Left renal pelvis (tissue), 4 donors: Measurements from ENCODE around the gene IL11RA. TPM values are rescaled to one million over a fixed set of nuclear protein-coding genes. Genes with fewer than 3 reads are reported as not detected.

Experiments used
- polyA plus RNA-seq, 4 donors: library from polyadenylated mRNA; unstranded; fragments of 120-200 nt; gene quantifications; one replicate each; pipeline ENCODE4 v1.2.1, GENCODE V29; 2013; ENCODE audit not compliant: insufficient read length in 4 of 4

Gene IL11RA
- polyA plus RNA-seq, 4 donors: 50.0 to 138 (median 66.6) TPM

Other genes starting within 250 kb of the IL11RA start
- 10 to 100 TPM; 11.9 to 13.9 (median 12.5) TPM for gene FAM219A, start 193.6 kb upstream of the IL11RA start, polyA plus RNA-seq
- gene DNAI1, start 193.4 kb upstream of the IL11RA start, polyA plus RNA-seq: 1 to 10 TPM in 3 of 4 donors, under 1 TPM in 1; 0.15 to 3.2 (median 2.0) TPM
- gene ENHO, start 129.2 kb upstream of the IL11RA start, polyA plus RNA-seq: 1 to 10 TPM in 3 of 4 donors, under 1 TPM in 1; 0.82 to 3.6 (median 1.7) TPM
- gene CNTFR, start 62.5 kb upstream of the IL11RA start, polyA plus RNA-seq: 10 to 100 TPM; 31.8 to 90.7 (median 49.3) TPM
- 10 to 100 TPM; 13.1 to 30.3 (median 26.7) TPM for gene RPP25L, start 40.1 kb upstream of the IL11RA start, polyA plus RNA-seq
- 100 to 1,000 TPM in 1 of 4 donors, 10 to 100 TPM in 3; 86.6 to 102 (median 94.2) TPM for gene DCTN3, start 31.7 kb upstream of the IL11RA start, polyA plus RNA-seq
- under 1 TPM in 3 of 4 donors, not detected in 1; 0.11 to 0.22 (median 0.17) TPM for gene ARID3C, start 23.1 kb upstream of the IL11RA start, polyA plus RNA-seq
- 10 to 100 TPM; 46.1 to 58.9 (median 49.3) TPM for gene SIGMAR1, start 14.4 kb upstream of the IL11RA start, polyA plus RNA-seq
- 10 to 100 TPM; 58.9 to 81.5 (median 66.0) TPM for gene GALT, start 5.5 kb upstream of the IL11RA start, polyA plus RNA-seq
- gene CCL27, start 10.5 kb downstream of the IL11RA start, polyA plus RNA-seq: 1 to 10 TPM in 1 of 4 donors, under 1 TPM in 3; 0.59 to 1.1 (median 0.76) TPM
- under 1 TPM in 2 of 4 donors, not detected in 2; 0.38 to 0.57 TPM for gene CCL19, start 39.1 kb downstream of the IL11RA start, polyA plus RNA-seq
- gene CCL21, start 58.0 kb downstream of the IL11RA start, polyA plus RNA-seq: 10 to 100 TPM in 3 of 4 donors, 1 to 10 TPM in 1; 8.0 to 28.2 (median 16.8) TPM